ENCODE data around the gene GTF3C5. TPM values are rescaled to one million over a fixed set of nuclear protein-coding genes. Genes with fewer than 3 reads are reported as not detected.

The GTF3C5 gene
- total and polyA plus RNA-seq, 8 donors, result 17.4 to 68.5 (median 25.1) TPM

DNA sequence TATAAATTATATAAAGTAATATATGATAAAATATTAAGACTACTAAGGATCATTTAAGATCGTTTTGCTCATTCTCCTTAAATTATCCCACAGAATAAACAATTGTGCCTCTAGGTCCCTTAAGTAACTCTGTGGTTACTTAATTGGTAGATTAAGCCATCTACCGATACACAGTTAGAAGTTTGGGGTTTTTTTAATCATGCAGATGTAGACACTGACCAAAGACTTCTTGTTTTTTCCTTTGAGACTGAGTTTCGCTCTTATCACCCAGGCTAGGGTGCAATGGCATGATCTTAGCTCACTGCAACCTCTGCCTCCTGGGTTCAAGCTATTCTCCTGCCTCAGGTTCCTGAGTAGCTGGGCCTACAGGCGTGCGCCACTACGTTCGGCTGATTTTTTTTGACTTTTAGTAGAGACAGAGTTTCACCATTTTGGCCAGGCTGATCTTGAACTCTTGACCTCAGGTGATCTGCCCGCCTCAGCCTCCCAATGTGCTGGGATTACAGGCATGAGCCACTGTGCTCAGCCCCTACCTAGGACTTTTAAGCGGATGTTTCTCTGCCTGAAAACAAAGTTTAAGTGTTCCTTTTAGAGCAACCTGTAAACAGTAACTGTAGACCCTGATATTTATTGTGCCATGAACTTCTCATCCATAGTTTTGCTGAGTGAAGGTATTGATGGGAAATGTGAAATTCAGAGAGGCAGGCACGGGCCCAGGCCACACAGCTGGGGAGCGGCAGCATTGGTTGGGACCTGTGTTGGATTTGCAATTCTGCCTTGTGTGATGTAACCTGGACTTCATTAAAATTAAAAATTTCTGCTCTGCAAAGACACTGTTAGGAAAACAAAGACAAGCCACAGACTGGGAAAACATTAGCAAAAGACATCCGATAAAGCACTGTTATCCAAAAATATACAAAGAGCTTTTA is 42.6 kb downstream of the GTF3C5 start:
- no peak overlapping the region for H3K4me3 ChIP-seq
- H3K36me3 ChIP-seq, result no peaks in the 10 kb centered on the region
- TF ChIP-seq, protein P1, sequence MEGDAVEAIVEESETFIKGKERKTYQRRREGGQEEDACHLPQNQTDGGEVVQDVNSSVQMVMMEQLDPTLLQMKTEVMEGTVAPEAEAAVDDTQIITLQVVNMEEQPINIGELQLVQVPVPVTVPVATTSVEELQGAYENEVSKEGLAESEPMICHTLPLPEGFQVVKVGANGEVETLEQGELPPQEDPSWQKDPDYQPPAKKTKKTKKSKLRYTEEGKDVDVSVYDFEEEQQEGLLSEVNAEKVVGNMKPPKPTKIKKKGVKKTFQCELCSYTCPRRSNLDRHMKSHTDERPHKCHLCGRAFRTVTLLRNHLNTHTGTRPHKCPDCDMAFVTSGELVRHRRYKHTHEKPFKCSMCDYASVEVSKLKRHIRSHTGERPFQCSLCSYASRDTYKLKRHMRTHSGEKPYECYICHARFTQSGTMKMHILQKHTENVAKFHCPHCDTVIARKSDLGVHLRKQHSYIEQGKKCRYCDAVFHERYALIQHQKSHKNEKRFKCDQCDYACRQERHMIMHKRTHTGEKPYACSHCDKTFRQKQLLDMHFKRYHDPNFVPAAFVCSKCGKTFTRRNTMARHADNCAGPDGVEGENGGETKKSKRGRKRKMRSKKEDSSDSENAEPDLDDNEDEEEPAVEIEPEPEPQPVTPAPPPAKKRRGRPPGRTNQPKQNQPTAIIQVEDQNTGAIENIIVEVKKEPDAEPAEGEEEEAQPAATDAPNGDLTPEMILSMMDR (IDR thresholded peaks at IDR 0.05), result no peak
- H3K27ac ChIP-seq, result peak overlapping the region in 3 of 4 donors; percentile 10 to 24 (median 11)
- no peaks in the 10 kb centered on the region for H3K27me3 ChIP-seq
- no peaks in the 10 kb centered on the region for H3K9me3 ChIP-seq
- FAIRE-seq, result no peak
- peak in 3 of 4 donors; percentile 3 to 16 (median 4) for ATAC-seq
- H3K4me1 ChIP-seq, result peaks cover 0 to 3% (median 0%) of the 10 kb centered on the region in 3 donors
- WGBS, 2 donors, result 36 to 40% methylated on average over 12 of the region's 12 CpGs
- intact Hi-C loops (cut with DNase I), result no loop called here
- DNase-seq, result peak in 4 of 6 donors; percentile 15 to 69 (median 64)

DNA sequence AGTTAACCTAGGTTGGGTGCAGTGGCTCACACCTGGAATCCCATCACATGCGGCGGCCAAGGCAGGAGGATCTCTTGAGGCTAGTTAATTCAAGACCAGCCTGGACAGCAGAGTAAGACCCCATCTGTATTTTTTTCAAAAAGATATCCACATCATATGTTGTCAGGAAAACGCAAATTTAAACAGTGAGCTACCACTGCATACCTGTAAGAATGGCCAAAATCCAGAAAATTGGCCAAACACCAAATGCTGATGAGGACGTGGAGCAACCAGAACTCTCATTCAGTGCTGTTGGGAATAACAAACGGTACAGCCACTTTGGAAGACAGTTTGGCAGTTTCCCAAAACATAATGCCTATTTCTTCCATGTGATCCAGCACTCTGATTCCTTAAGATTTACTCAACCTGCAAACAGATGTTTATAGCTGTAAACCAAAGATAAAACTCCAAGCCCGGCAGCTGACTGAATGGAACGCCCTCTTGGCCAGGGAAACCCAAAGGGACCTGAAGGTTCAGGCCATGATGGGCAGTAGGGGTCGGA is 43.4 kb downstream of the GTF3C5 start:
- Histone ChIP-seq H3K27me3 (no peaks in the 10 kb centered on the region), H3K27ac (peak overlapping the region in 2 of 4 donors; percentile 17 to 24), H3K36me3 (no peaks in the 10 kb centered on the region), H3K9me3 (no peaks in the 10 kb centered on the region), H3K4me3 (no peak overlapping the region), H3K4me1 (peaks cover 0 to 3% (median 0%) of the 10 kb centered on the region in 3 donors)
- no peak for FAIRE-seq
- WGBS, 2 donors, result 29% methylated on average over 8 of the region's 8 CpGs
- intact Hi-C loops (cut with DNase I), result no loop called here
- TF ChIP-seq, protein P1 (IDR thresholded peaks at IDR 0.05), result no peak
- peak in 3 of 4 donors; percentile 2 to 10 (median 5) for ATAC-seq
- DNase-seq, result peak in 4 of 6 donors; percentile 21 to 69 (median 66)

DNA sequence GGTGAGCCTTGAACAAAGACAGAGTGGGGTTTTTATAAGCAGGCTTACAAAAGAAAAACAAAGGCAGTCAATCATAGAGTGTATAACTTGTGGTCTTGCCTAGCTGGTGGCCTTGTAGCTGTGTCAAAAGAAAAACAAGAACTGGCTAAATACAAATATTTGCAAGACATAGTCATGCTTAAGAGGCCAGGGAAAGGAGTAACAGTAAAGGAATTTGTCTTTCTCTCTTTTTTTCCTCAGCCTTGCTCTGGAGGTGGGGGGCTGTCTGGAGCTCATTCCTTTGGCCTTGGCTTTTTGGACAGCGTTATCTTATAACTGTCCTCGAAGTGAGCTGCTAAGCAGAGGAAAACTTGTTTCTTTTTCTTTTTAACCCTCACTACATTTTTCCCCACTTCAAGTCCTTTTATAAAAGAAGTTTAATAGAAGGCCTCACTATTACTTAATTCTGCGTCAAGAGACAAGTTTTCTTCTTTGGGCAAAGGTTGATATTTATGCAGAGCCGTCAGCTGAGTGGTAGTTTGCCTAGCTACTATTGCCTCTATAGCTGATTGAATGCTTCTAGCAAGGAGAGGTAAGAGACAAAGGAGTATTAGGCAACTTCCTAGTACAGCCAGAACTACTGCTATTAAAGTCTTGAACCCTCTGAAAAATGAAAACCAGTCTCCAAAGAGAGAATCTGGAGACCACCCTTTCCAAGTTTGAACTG is 45.3 kb downstream of the GTF3C5 start:
- FAIRE-seq, result no peak
- Histone ChIP-seq H3K4me3 (no peak overlapping the region), H3K27ac (no peak overlapping the region), H3K27me3 (no peaks in the 10 kb centered on the region), H3K4me1 (peaks cover 0 to 3% (median 0%) of the 10 kb centered on the region in 3 donors), H3K36me3 (no peaks in the 10 kb centered on the region), H3K9me3 (no peaks in the 10 kb centered on the region)
- intact Hi-C loops (cut with DNase I), result no loop called here
- TF ChIP-seq, protein P1 (IDR thresholded peaks at IDR 0.05), result no peak
- ATAC-seq, result peak in 1 of 4 donors; percentile 2
- 47 to 54% methylated on average over 4 of the region's 4 CpGs for WGBS, 2 donors
- DNase-seq, result peak in 2 of 6 donors; percentile 3 to 10

DNA sequence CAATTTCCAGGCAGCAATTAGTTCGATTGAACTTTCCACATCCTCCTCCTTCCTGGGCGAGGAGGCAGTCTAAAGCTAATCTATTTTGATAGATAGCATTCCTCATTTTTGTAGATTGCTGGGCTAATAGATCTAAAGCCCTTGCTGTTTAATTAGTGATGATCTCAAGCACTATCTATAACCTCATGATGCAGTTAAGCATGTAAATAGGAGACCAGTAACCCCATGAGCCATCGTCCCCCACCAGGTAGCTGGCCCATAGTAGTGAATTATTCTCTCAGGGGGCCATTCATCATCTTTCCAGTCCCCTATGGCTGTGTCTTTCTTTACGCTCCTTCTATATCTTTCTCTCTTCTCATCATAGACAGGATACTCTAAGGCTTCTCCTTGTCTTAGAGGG is 45.9 kb downstream of the GTF3C5 start:
- TF ChIP-seq, protein P1 (IDR thresholded peaks at IDR 0.05), result no peak
- FAIRE-seq (no peak), ATAC-seq (no peak), DNase-seq (peak in 1 of 6 donors; percentile 1)
- WGBS, 2 donors, result 86 to 96% methylated on average over 4 of the region's 4 CpGs
- Histone ChIP-seq H3K27ac (no peak overlapping the region), H3K4me3 (no peak overlapping the region), H3K4me1 (peaks cover 0 to 3% (median under 1%) of the 10 kb centered on the region in 3 donors), H3K36me3 (no peaks in the 10 kb centered on the region), H3K27me3 (no peaks in the 10 kb centered on the region), H3K9me3 (no peaks in the 10 kb centered on the region)
- intact Hi-C loops (cut with DNase I), result no loop called here

All from pancreas (tissue), 10 donors.